RWPE1 (cell line): Measurements from ENCODE around the gene TREX2.
A peak's percentile ranks its signal among the peaks of the same experiment; 100 is the strongest.

ENCODE experiments used
- CTCF ChIA-PET: fragments of 350-600 bp; sonication (Branson Sonifier 250); formaldehyde crosslinking; extraction: SDS; loops from one replicate; lab custom pipeline; 2021; lab: Yijun Ruan, JAX
- POLR2A ChIA-PET: fragments of 400-600 bp; formaldehyde crosslinking; extraction: SDS; loops from one replicate; lab custom pipeline; 2020; ENCODE audit warnings: antibody characterized with exemption; ENCODE audit not compliant: low non-redundant PET; lab: Yijun Ruan, JAX
- DNase-seq: peaks from one replicate; pipeline ENCODE4 v3.0.0; 2012; ENCODE audit warnings: low spot score
- H3K27ac ChIP-seq: fragments of 450-650 bp; 2 replicates; pipeline ENCODE4 v1.5.1; 2017
- TF ChIP-seq, protein P1 (sequence below): fragments of 450-650 bp; conservative IDR thresholded peaks from 2 replicates; pipeline ENCODE4 v1.5.1; 2017; ENCODE audit warnings: low read depth, mild to moderate bottlenecking

TREX2 gene

DNA sequence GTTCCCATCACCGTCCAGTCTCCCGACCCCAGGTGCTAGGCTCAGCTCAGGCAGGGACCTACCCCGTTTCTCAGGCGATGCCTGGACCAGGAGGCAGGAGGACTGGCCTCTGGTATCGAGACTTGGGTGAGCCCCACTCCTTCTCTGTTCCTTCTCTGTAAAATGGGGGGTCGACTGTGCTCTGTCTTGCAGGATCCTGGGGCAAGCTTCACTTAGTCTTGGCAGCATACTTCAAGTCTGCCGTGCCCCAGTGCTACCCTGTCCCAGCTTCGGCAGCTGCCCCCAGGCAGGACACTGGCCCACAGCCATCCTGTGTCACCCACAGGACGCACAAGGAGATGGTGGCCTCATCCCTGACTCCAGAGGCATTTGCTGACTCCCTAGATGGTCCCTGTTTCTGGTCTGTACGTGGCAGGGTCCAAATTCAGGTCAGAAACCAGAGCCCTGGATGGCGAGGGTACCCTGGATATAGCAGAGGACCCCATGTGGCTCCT is 31.6 kb upstream of the TREX2 start:
- TF ChIP-seq, protein P1, sequence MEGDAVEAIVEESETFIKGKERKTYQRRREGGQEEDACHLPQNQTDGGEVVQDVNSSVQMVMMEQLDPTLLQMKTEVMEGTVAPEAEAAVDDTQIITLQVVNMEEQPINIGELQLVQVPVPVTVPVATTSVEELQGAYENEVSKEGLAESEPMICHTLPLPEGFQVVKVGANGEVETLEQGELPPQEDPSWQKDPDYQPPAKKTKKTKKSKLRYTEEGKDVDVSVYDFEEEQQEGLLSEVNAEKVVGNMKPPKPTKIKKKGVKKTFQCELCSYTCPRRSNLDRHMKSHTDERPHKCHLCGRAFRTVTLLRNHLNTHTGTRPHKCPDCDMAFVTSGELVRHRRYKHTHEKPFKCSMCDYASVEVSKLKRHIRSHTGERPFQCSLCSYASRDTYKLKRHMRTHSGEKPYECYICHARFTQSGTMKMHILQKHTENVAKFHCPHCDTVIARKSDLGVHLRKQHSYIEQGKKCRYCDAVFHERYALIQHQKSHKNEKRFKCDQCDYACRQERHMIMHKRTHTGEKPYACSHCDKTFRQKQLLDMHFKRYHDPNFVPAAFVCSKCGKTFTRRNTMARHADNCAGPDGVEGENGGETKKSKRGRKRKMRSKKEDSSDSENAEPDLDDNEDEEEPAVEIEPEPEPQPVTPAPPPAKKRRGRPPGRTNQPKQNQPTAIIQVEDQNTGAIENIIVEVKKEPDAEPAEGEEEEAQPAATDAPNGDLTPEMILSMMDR: no peak
- ChIA-PET POLR2A (no interaction called here), CTCF (no interaction called here)
- DNase-seq: no peak
- H3K27ac ChIP-seq: peak overlapping the region; percentile 90

DNA sequence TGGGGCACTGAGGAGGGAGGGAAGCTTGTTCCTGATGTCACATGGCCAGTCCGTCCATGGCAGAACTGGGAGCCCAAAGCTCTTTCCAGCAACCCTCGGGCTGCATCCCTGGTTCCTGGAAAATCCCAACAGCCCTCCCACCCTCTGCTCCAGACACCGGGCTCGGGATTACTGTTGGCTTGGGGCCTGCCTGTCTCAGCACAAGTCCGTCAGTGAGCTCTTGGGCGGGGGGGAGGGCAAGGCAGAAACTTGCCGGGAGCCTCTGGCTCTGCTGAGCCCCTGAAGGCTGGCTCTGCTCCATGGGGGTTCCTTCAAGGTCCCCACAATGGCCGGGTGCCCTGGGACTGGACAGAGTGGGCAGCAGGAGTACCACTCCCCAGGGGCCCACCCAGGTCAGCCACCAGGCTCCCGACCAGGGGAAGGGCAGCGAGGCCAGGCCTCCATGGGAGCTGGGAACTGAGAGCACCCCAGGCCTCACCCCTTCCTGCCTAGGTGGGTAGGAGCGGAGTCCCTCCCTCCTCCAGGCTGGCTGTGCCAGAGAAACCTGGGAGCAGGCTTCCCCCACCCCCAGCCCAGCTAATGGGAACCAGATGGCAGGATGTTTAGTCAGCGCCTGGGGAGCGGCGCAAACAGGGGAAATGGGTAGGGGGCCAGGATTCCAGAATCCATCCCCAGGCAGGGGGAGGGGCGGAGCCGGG is 31.0 kb upstream of the TREX2 start:
- H3K27ac ChIP-seq: peak overlapping the region; percentile 90
- peak; percentile 26 for DNase-seq
- TF ChIP-seq, protein P1: no peak
- ChIA-PET CTCF (interaction anchor here (0.6 to 0.7 kb wide), 2 partner anchors 30 to 544 kb away, joined by 3 to 4 read pairs; no protein-coding TSS in a partner anchor), POLR2A (no interaction called here)

DNA sequence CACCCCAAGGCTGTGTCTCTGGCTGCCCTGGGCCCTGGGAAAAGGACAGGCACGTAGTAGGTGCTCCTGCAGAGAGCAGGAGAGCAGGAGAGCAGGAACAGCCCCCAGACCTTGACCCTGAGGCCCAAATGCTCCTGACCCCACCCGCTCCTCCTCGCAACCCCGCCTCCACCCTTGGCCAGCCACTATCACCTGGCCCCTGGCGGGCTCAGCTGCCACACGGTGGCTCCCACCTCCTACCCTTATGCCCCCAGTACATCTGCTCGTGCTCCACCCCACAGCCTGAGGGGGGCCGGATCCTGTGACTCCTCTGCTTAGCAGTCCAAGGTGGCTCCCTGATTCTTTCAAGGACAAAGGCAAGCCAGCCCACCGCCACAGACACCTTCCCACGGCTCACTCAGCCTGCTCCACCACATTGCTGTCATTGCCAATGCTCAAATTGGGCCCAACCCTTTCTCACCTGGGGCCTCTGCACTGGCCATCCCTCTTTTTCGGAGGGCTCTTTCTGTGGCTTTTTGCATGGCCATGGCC is 30.0 kb upstream of the TREX2 start:
- peak overlapping the region; percentile 90 for H3K27ac ChIP-seq
- TF ChIP-seq, protein P1: no peak
- ChIA-PET POLR2A (no interaction called here), CTCF (no interaction called here)
- no peak for DNase-seq

DNA sequence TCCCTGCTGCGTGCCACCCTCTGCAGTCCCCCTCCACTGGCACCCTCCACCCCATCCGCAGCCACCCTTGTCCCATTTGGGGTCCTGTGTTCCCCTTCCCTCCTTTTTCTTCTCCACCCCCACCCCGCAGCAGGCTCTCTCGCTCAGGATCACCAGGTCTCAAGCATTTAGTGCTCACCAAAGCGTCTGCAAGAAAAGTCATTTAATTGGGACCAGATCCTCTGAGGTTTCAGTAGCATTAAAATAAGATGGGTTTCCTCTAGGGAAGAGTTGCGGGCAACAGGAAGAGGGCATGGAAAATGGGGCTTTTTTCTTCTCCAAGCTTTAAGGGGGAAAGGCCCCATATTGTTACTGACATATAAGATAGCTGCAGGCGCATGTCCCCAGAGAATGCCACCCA is 29.4 kb upstream of the TREX2 start:
- no peak for DNase-seq
- ChIA-PET POLR2A (no interaction called here), CTCF (interaction anchor here (1.3 kb wide), 1 partner anchor 20 kb away, joined by 5 read pairs; the partner anchor contains the start of gene BGN)
- TF ChIP-seq, protein P1: no peak
- H3K27ac ChIP-seq: peak overlapping the region; percentile 90

DNA sequence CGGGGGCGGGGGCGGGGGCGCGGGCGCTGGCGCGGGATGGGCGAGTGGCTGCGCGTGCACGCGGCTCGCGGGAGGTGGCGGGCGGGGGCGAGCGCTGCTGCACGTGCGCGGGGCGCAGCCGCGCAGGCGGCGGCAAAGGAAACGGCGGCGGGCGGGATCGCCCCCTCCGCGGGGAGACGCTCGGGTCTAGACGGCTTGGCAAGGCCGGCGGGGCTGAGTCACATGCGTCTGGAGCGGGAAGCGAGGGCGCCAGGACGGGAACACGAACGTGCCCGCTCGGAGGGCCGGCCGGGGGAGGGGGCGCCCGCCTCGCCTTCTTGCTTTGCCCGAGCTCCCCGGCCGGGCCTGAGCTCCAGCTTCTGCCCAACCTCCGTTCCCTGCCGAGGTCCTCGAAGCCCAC is 28.9 kb upstream of the TREX2 start:
- peak; percentile 34 for DNase-seq
- TF ChIP-seq, protein P1: no peak
- ChIA-PET CTCF (interaction anchor here (1.3 kb wide), 1 partner anchor 20 kb away, joined by 5 read pairs; the partner anchor contains the start of gene BGN), POLR2A (no interaction called here)
- peak overlapping the region; percentile 90 for H3K27ac ChIP-seq

DNA sequence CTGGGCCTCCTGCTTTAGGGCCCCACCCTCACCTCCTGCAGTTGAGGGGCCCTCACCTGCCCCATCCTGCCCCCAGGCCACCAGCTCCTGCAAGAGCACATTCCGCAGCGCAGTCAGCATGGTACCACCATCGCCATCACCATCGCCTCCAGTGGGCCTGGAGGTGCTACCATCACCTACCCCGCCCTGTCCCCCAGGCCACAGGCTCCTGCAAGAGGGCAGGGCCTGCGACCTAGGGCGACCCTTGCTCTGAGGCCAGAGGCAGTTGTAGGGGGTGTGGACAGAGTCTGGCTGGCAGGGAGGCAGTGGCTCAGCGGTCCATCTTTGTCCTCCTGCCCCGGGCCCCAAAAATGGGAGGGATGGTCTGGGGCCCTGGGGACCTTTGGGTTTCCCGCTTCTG is 28.4 kb upstream of the TREX2 start:
- no peak for DNase-seq
- TF ChIP-seq, protein P1: no peak
- POLR2A ChIA-PET: no interaction called here
- H3K27ac ChIP-seq: peak overlapping the region; percentile 90
- CTCF ChIA-PET: interaction anchor here (0.5 to 1.3 kb wide), 2 partner anchors 21 to 124 kb away, joined by 3 to 5 read pairs; partner anchors contain the start of gene BGN
